Measurements from ENCODE around the gene USP32.
A peak's percentile ranks its signal among the peaks of the same experiment; 100 is the strongest.

USP32 gene

GRCh38 chr17:60231691-60232090, 160.2 kb downstream of the USP32 start:
- H2AFZ ChIP-seq (ENCODE audit: low read depth, low read length), result no peak overlapping the region
- peaks cover 2% of the 10 kb centered on the region for H3K4me1 ChIP-seq (ENCODE audit: control insufficient read depth, insufficient read depth, low read depth, low read length)
- no peak overlapping the region for H2BK5ac ChIP-seq (ENCODE audit: low read depth, low read length, poor library complexity, severe bottlenecking)
- 87% methylated on average over 1 of the region's 2 CpGs for WGBS
- H4K91ac ChIP-seq (ENCODE audit: low read length), result no peak overlapping the region
- H3K14ac ChIP-seq (ENCODE audit: low read length in 2 of 2), result no peak overlapping the region
- H3K36me3 ChIP-seq (ENCODE audit: control insufficient read depth in 1 of 2, insufficient read depth in 2 of 2, low read depth in 1 of 2, low read length in 2 of 2), result peaks cover 0 to 26% of the 10 kb centered on the region in 2 experiments
- H4K8ac ChIP-seq (ENCODE audit: low read length), result no peak overlapping the region
- no peak overlapping the region for H2AK5ac ChIP-seq (ENCODE audit: low read length, severe bottlenecking)
- H2BK12ac ChIP-seq (ENCODE audit: low read length in 2 of 2), result no peak overlapping the region
- no peak overlapping the region for H3K4ac ChIP-seq (ENCODE audit: low read depth in 1 of 2, low read length in 2 of 2)
- peak; percentile 11 for DNase-seq
- no peak overlapping the region for H2BK120ac ChIP-seq (ENCODE audit: low read depth, low read length)
- no peaks in the 10 kb centered on the region for H3K9me3 ChIP-seq (ENCODE audit: control insufficient read depth, low read length)
- H3K27me3 ChIP-seq (ENCODE audit: control insufficient read depth in 1 of 2, insufficient read depth in 1 of 2, low read length in 2 of 2), result no peaks in the 10 kb centered on the region
- H3K23ac ChIP-seq (ENCODE audit: low read length in 2 of 2), result no peak overlapping the region
- no peak overlapping the region for H3K27ac ChIP-seq (ENCODE audit: low read length, poor library complexity, severe bottlenecking)
- no peak overlapping the region for H3K4me2 ChIP-seq (ENCODE audit: low read length, poor library complexity, severe bottlenecking)
- peak overlapping the region; percentile 76 for H3K9ac ChIP-seq (ENCODE audit: low read length)
- no peak overlapping the region for H2BK15ac ChIP-seq (ENCODE audit: low read depth, poor library complexity, severe bottlenecking)
- peaks cover 4% of the 10 kb centered on the region for H3K79me1 ChIP-seq (replicated peaks; ENCODE audit: low read length, poor library complexity, severe bottlenecking)
- H3K18ac ChIP-seq (ENCODE audit: low read depth in 1 of 2, low read length in 2 of 2), result no peak overlapping the region
- H3K4me3 ChIP-seq (ENCODE audit: insufficient read depth in 1 of 2, low read depth in 1 of 2, low read length in 2 of 2), result no peak overlapping the region

GRCh38 chr17:60231234-60231633, 160.7 kb downstream of the USP32 start:
- no peak overlapping the region for H4K91ac ChIP-seq (ENCODE audit: low read length)
- WGBS, result 93% methylated on average over 4 of the region's 4 CpGs
- no peak overlapping the region for H3K4me3 ChIP-seq (ENCODE audit: insufficient read depth in 1 of 2, low read depth in 1 of 2, low read length in 2 of 2)
- no peak overlapping the region for H2BK12ac ChIP-seq (ENCODE audit: low read length in 2 of 2)
- peaks cover 2% of the 10 kb centered on the region for H3K4me1 ChIP-seq (ENCODE audit: control insufficient read depth, insufficient read depth, low read depth, low read length)
- H4K8ac ChIP-seq (ENCODE audit: low read length), result no peak overlapping the region
- H2AFZ ChIP-seq (ENCODE audit: low read depth, low read length), result no peak overlapping the region
- no peaks in the 10 kb centered on the region for H3K9me3 ChIP-seq (ENCODE audit: control insufficient read depth, low read length)
- no peak overlapping the region for H3K23ac ChIP-seq (ENCODE audit: low read length in 2 of 2)
- no peak overlapping the region for H2BK15ac ChIP-seq (ENCODE audit: low read depth, poor library complexity, severe bottlenecking)
- no peak overlapping the region for H3K27ac ChIP-seq (ENCODE audit: low read length, poor library complexity, severe bottlenecking)
- H3K4ac ChIP-seq (ENCODE audit: low read depth in 1 of 2, low read length in 2 of 2), result no peak overlapping the region
- H3K14ac ChIP-seq (ENCODE audit: low read length in 2 of 2), result no peak overlapping the region
- peak; percentile 24 for DNase-seq
- H2BK120ac ChIP-seq (ENCODE audit: low read depth, low read length), result no peak overlapping the region
- no peaks in the 10 kb centered on the region for H3K27me3 ChIP-seq (ENCODE audit: control insufficient read depth in 1 of 2, insufficient read depth in 1 of 2, low read length in 2 of 2)
- peak overlapping the region; percentile 76 for H3K9ac ChIP-seq (ENCODE audit: low read length)
- H2BK5ac ChIP-seq (ENCODE audit: low read depth, low read length, poor library complexity, severe bottlenecking), result no peak overlapping the region
- no peak overlapping the region for H2AK5ac ChIP-seq (ENCODE audit: low read length, severe bottlenecking)
- H3K18ac ChIP-seq (ENCODE audit: low read depth in 1 of 2, low read length in 2 of 2), result no peak overlapping the region
- H3K36me3 ChIP-seq (ENCODE audit: control insufficient read depth in 1 of 2, insufficient read depth in 2 of 2, low read depth in 1 of 2, low read length in 2 of 2), result peaks cover 0 to 24% of the 10 kb centered on the region in 2 experiments
- peaks cover 4% of the 10 kb centered on the region for H3K79me1 ChIP-seq (replicated peaks; ENCODE audit: low read length, poor library complexity, severe bottlenecking)
- H3K4me2 ChIP-seq (ENCODE audit: low read length, poor library complexity, severe bottlenecking), result no peak overlapping the region

GRCh38 chr17:60230358-60230757, 161.6 kb downstream of the USP32 start:
- H2BK15ac ChIP-seq (ENCODE audit: low read depth, poor library complexity, severe bottlenecking), result no peak overlapping the region
- H3K14ac ChIP-seq (ENCODE audit: low read length in 2 of 2), result no peak overlapping the region
- no peak for DNase-seq
- no peak overlapping the region for H2BK12ac ChIP-seq (ENCODE audit: low read length in 2 of 2)
- H2AFZ ChIP-seq (ENCODE audit: low read depth, low read length), result no peak overlapping the region
- no peak overlapping the region for H2BK120ac ChIP-seq (ENCODE audit: low read depth, low read length)
- H2BK5ac ChIP-seq (ENCODE audit: low read depth, low read length, poor library complexity, severe bottlenecking), result no peak overlapping the region
- no peak overlapping the region for H3K18ac ChIP-seq (ENCODE audit: low read depth in 1 of 2, low read length in 2 of 2)
- H3K9ac ChIP-seq (ENCODE audit: low read length), result peak overlapping the region; percentile 76
- no peak overlapping the region for H4K8ac ChIP-seq (ENCODE audit: low read length)
- no peak overlapping the region for H4K91ac ChIP-seq (ENCODE audit: low read length)
- no peak overlapping the region for H3K27ac ChIP-seq (ENCODE audit: low read length, poor library complexity, severe bottlenecking)
- H2AK5ac ChIP-seq (ENCODE audit: low read length, severe bottlenecking), result no peak overlapping the region
- no peak overlapping the region for H3K4me2 ChIP-seq (ENCODE audit: low read length, poor library complexity, severe bottlenecking)
- H3K4me1 ChIP-seq (ENCODE audit: control insufficient read depth, insufficient read depth, low read depth, low read length), result peaks cover 2% of the 10 kb centered on the region
- no peak overlapping the region for H3K4ac ChIP-seq (ENCODE audit: low read depth in 1 of 2, low read length in 2 of 2)
- H3K27me3 ChIP-seq (ENCODE audit: control insufficient read depth in 1 of 2, insufficient read depth in 1 of 2, low read length in 2 of 2), result no peaks in the 10 kb centered on the region
- no peak overlapping the region for H3K4me3 ChIP-seq (ENCODE audit: insufficient read depth in 1 of 2, low read depth in 1 of 2, low read length in 2 of 2)
- H3K9me3 ChIP-seq (ENCODE audit: control insufficient read depth, low read length), result no peaks in the 10 kb centered on the region
- 97% methylated on average over 3 of the region's 3 CpGs for WGBS
- no peak overlapping the region for H3K23ac ChIP-seq (ENCODE audit: low read length in 2 of 2)
- H3K36me3 ChIP-seq (ENCODE audit: control insufficient read depth in 1 of 2, insufficient read depth in 2 of 2, low read depth in 1 of 2, low read length in 2 of 2), result peaks cover 2 to 22% of the 10 kb centered on the region in 2 experiments
- peaks cover 7% of the 10 kb centered on the region for H3K79me1 ChIP-seq (replicated peaks; ENCODE audit: low read length, poor library complexity, severe bottlenecking)

GRCh38 chr17:60229188-60229802, 162.6 kb downstream of the USP32 start:
- no peak overlapping the region for H2BK12ac ChIP-seq (ENCODE audit: low read length in 2 of 2)
- no peak overlapping the region for H3K18ac ChIP-seq (ENCODE audit: low read depth in 1 of 2, low read length in 2 of 2)
- no peak overlapping the region for H3K14ac ChIP-seq (ENCODE audit: low read length in 2 of 2)
- H3K4me1 ChIP-seq (ENCODE audit: control insufficient read depth, insufficient read depth, low read depth, low read length), result peaks cover 2% of the 10 kb centered on the region
- H3K79me1 ChIP-seq (replicated peaks; ENCODE audit: low read length, poor library complexity, severe bottlenecking), result peaks cover 7% of the 10 kb centered on the region
- H3K4ac ChIP-seq (ENCODE audit: low read depth in 1 of 2, low read length in 2 of 2), result no peak overlapping the region
- no peak overlapping the region for H2AK5ac ChIP-seq (ENCODE audit: low read length, severe bottlenecking)
- peaks cover 5 to 25% of the 10 kb centered on the region in 2 experiments for H3K36me3 ChIP-seq (ENCODE audit: control insufficient read depth in 1 of 2, insufficient read depth in 2 of 2, low read depth in 1 of 2, low read length in 2 of 2)
- H2BK15ac ChIP-seq (ENCODE audit: low read depth, poor library complexity, severe bottlenecking), result no peak overlapping the region
- H3K9me3 ChIP-seq (ENCODE audit: control insufficient read depth, low read length), result no peaks in the 10 kb centered on the region
- no peak overlapping the region for H2BK5ac ChIP-seq (ENCODE audit: low read depth, low read length, poor library complexity, severe bottlenecking)
- no peaks in the 10 kb centered on the region for H3K27me3 ChIP-seq (ENCODE audit: control insufficient read depth in 1 of 2, insufficient read depth in 1 of 2, low read length in 2 of 2)
- no peak for DNase-seq
- no peak overlapping the region for H4K91ac ChIP-seq (ENCODE audit: low read length)
- H3K27ac ChIP-seq (ENCODE audit: low read length, poor library complexity, severe bottlenecking), result no peak overlapping the region
- no peak overlapping the region for H2BK120ac ChIP-seq (ENCODE audit: low read depth, low read length)
- WGBS, result no CpG with 5 or more reads among the region's 3 CpGs
- no peak overlapping the region for H3K4me3 ChIP-seq (ENCODE audit: insufficient read depth in 1 of 2, low read depth in 1 of 2, low read length in 2 of 2)
- H4K8ac ChIP-seq (ENCODE audit: low read length), result no peak overlapping the region
- no peak overlapping the region for H2AFZ ChIP-seq (ENCODE audit: low read depth, low read length)
- no peak overlapping the region for H3K9ac ChIP-seq (ENCODE audit: low read length)
- H3K23ac ChIP-seq (ENCODE audit: low read length in 2 of 2), result no peak overlapping the region
- H3K4me2 ChIP-seq (ENCODE audit: low read length, poor library complexity, severe bottlenecking), result no peak overlapping the region

Measured in mesenchymal stem cell (in vitro differentiated cells and primary cell).